A549 treated with dexamethasone at 1 μM for 4 hours (cell line): ENCODE data around the gene SUN3. TPM values are rescaled to one million over a fixed set of nuclear protein-coding genes. Genes with fewer than 3 reads are reported as not detected.

Experiments used
- total RNA-seq: library from RNA; stranded (reverse); fragments of 200-300 nt; extraction: Qiagen RNA extraction; gene quantifications from 5 replicates; pipeline ENCODE4 v1.2.3, GENCODE V29; 2022

The SUN3 gene
- 0.13 to 0.16 TPM in 2 of 5 replicates, not detected in the others for total RNA-seq

GRCh38 chr7:48028938-48029337, at the start of gene SUN3:
Gene SUN3, minus strand, starts transcription at chr7:48029107. Its CDS starts 169 bp downstream, at chr7:48028938.

GRCh38 chr7:48035301-48035966, 6.5 kb upstream of the SUN3 start, which contains the start of gene C7orf57:
Gene C7orf57, plus strand, starts transcription at chr7:48035543. Its CDS starts 766 bp downstream, at chr7:48036309.

GRCh38 chr7:47979145-47979831, 49.6 kb downstream of the SUN3 start, which contains the start of gene HUS1:
Gene HUS1, minus strand, starts transcription at chr7:47979615. Its CDS starts 96 bp downstream, at chr7:47979519.

GRCh38 chr7:47948141-47948790, 80.6 kb downstream of the SUN3 start, which contains the start of gene PKD1L1:
Gene PKD1L1, minus strand, starts transcription at chr7:47948466. Its CDS starts 26 bp downstream, at chr7:47948440.

Other genes starting within 250 kb of the SUN3 start
- gene PKD1L1, start 80.6 kb downstream of the SUN3 start, total RNA-seq, result 0.03 to 0.36 TPM (median 0.21 TPM) in 4 of 5 replicates, not detected in the other
- gene HUS1, start 49.5 kb downstream of the SUN3 start, total RNA-seq, result 14.1 to 22.1 TPM (median 18.3 TPM) in 5 replicates
- gene C7orf57, start 6.4 kb upstream of the SUN3 start, total RNA-seq, result 0.27 to 0.35 TPM (median 0.27 TPM) in 5 replicates
- 57.5 to 83.6 TPM (median 68.0 TPM) in 5 replicates for gene UPP1, start 60.2 kb upstream of the SUN3 start, total RNA-seq
- 0.01 to 0.06 TPM (median 0.05 TPM) in 5 replicates for gene ABCA13, start 142.4 kb upstream of the SUN3 start, total RNA-seq